ENCODE measurements around the gene FOXP3.

DNA sequence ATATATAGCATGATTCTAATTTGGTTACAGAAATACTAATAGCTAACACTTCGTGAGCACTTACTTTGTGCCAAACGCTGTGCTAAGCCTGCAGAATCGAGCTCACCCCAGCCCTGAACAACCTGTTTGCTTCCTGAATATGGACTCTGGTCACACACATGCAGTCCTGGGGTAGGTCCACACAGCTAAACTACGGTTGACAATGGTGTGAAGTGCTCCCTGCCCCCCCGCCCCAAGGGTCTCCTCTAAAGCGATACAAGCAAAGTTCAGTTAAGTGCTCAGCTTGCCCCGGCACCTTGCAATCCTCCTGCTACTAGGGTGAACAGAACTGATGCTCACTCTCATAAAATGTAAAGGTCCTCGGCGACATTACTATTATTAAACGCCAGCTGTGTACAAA lies 879 bp downstream of the FOXP3 start:
- TF ChIP-seq, protein P1, sequence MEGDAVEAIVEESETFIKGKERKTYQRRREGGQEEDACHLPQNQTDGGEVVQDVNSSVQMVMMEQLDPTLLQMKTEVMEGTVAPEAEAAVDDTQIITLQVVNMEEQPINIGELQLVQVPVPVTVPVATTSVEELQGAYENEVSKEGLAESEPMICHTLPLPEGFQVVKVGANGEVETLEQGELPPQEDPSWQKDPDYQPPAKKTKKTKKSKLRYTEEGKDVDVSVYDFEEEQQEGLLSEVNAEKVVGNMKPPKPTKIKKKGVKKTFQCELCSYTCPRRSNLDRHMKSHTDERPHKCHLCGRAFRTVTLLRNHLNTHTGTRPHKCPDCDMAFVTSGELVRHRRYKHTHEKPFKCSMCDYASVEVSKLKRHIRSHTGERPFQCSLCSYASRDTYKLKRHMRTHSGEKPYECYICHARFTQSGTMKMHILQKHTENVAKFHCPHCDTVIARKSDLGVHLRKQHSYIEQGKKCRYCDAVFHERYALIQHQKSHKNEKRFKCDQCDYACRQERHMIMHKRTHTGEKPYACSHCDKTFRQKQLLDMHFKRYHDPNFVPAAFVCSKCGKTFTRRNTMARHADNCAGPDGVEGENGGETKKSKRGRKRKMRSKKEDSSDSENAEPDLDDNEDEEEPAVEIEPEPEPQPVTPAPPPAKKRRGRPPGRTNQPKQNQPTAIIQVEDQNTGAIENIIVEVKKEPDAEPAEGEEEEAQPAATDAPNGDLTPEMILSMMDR (IDR thresholded peaks at IDR 0.05): no peak
- TF ChIP-seq POLR2A (IDR thresholded peaks at IDR 0.05): no peak

All from uterus (tissue), 2 donors.